Endodermal cell (in vitro differentiated cells): Measurements from ENCODE around the gene PTPRM. TPM values are rescaled to one million over a fixed set of nuclear protein-coding genes. Genes with fewer than 3 reads are reported as not detected.
A peak's percentile ranks its signal among the peaks of the same experiment; 100 is the strongest.

Source experiments
- DNase-seq: peaks from one replicate; pipeline ENCODE4 v3.0.0-alpha.2; 2017
- H3K27ac ChIP-seq: 2 replicates; pipeline ENCODE4 v1.5.1; 2013; ENCODE audit warnings: mild to moderate bottlenecking, low read depth, low read length, moderate library complexity
- H3K27me3 ChIP-seq: 2 replicates; pipeline ENCODE4 v1.6.1; 2013; ENCODE audit warnings: mild to moderate bottlenecking, low read length, moderate library complexity; ENCODE audit not compliant: insufficient read depth, control insufficient read depth, poor library complexity, severe bottlenecking
- H3K36me3 ChIP-seq: 2 replicates; pipeline ENCODE4 v1.7.0; 2013; ENCODE audit warnings: mild to moderate bottlenecking, low read length, moderate library complexity; ENCODE audit not compliant: control insufficient read depth, insufficient read depth
- H3K4me1 ChIP-seq: one replicate; pipeline ENCODE4 v1.7.0; 2013; ENCODE audit warnings: low read length; ENCODE audit not compliant: control insufficient read depth, insufficient read depth
- H3K4me3 ChIP-seq: 2 replicates; pipeline ENCODE4 v1.5.1; 2013; ENCODE audit warnings: mild to moderate bottlenecking, low read length, moderate library complexity
- H3K9ac ChIP-seq: 2 replicates; pipeline ENCODE4 v1.6.1; 2013; ENCODE audit warnings: mild to moderate bottlenecking, low read length, moderate library complexity; ENCODE audit not compliant: poor library complexity, severe bottlenecking; ENCODE audit errors: extremely low read depth
- H3K9me3 ChIP-seq: 2 replicates; pipeline ENCODE4 v1.6.1; 2013; ENCODE audit warnings: mild to moderate bottlenecking, low read length, moderate library complexity; ENCODE audit not compliant: control insufficient read depth
- H3K27ac Mint-ChIP-seq: 2 replicates; pipeline ENCODE4 v1.8.0; 2020; ENCODE audit warnings: mixed read lengths
- H3K27me3 Mint-ChIP-seq: 2 replicates; pipeline ENCODE4 v1.8.0; 2021; ENCODE audit warnings: mild to moderate bottlenecking, mixed read lengths; ENCODE audit not compliant: insufficient read depth
- H3K36me3 Mint-ChIP-seq: 2 replicates; pipeline ENCODE4 v1.8.0; 2020; ENCODE audit warnings: low read depth, mixed read lengths
- H3K4me1 Mint-ChIP-seq: 2 replicates; pipeline ENCODE4 v1.8.0; 2020; ENCODE audit warnings: mixed read lengths
- H3K4me3 Mint-ChIP-seq: 2 replicates; pipeline ENCODE4 v1.8.0; 2020; ENCODE audit warnings: mild to moderate bottlenecking, moderate library complexity, mixed read lengths
- H3K9me3 Mint-ChIP-seq: 2 replicates; pipeline ENCODE4 v1.8.0; 2020; ENCODE audit warnings: mild to moderate bottlenecking, mixed read lengths
- CTCF ChIP-seq: fragments of 200-600 bp; sonication (generic); conservative IDR thresholded peaks from 2 replicates; pipeline ENCODE4 v1.5.0; 2021; ENCODE audit warnings: antibody characterized with exemption, mild to moderate bottlenecking
- WGBS, 2 experiments: methylation state at CpG; one replicate each; pipeline versions ENCODE4 v1.1.5 to v1.1.7; 2013; ENCODE audit warnings: missing lambda C conversion rate in 2 of 2, mixed read lengths in 1 of 2; ENCODE audit not compliant: insufficient coverage in 1 of 2, insufficient read length in 1 of 2; 5-methylcytosine and 5-hydroxymethylcytosine counted together
- total RNA-seq, 2 donors: library from RNA; stranded (reverse); fragmentation: NEBNext Ultra II Directional in 1 of 2; extraction: Animal tissue kit (Norgen Biotek cat#: 25700) in 1 of 2; gene quantifications; 2 replicates in 1 of 2; 3 replicates in 1 of 2; pipeline ENCODE4 v1.2.1, GENCODE V29; 2021

Gene PTPRM
- total RNA-seq, 2 donors from 2014 or later = 47.2 to 57.6 TPM

- Mint-ChIP-seq H3K27me3 (no peaks in the 10 kb centered on the region), H3K4me1 (peaks cover 62% of the 10 kb centered on the region), H3K9me3 (no peaks in the 10 kb centered on the region), H3K36me3 (no peaks in the 10 kb centered on the region), H3K4me3 (no peak overlapping the region), H3K27ac (no peak overlapping the region)
- no peaks in the 10 kb centered on the region for H3K27me3 ChIP-seq
- H3K9ac ChIP-seq = no peak overlapping the region
- H3K9me3 ChIP-seq = no peaks in the 10 kb centered on the region
- H3K36me3 ChIP-seq = no peaks in the 10 kb centered on the region
- peak; percentile 76 for DNase-seq
- no peak overlapping the region for H3K4me3 ChIP-seq
- no peak overlapping the region for H3K27ac ChIP-seq
- 91 to 92% methylated on average over 5 to 6 of the region's 6 CpGs for WGBS, 2 experiments
- TF ChIP-seq CTCF = peak; percentile 67
- peaks cover 22% of the 10 kb centered on the region for H3K4me1 ChIP-seq
Measured at GRCh38 chr18:7601246-7601615, 34.1 kb downstream of the PTPRM start.

GRCh38 chr18:7601936-7602335 is 34.8 kb downstream of the PTPRM start:
- Histone ChIP-seq H3K9ac (no peak overlapping the region), H3K4me1 (peaks cover 29% of the 10 kb centered on the region), H3K27ac (no peak overlapping the region), H3K9me3 (no peaks in the 10 kb centered on the region), H3K36me3 (no peaks in the 10 kb centered on the region), H3K4me3 (no peak overlapping the region), H3K27me3 (no peaks in the 10 kb centered on the region)
- Mint-ChIP-seq H3K27me3 (no peaks in the 10 kb centered on the region), H3K36me3 (no peaks in the 10 kb centered on the region), H3K27ac (peak overlapping the region; percentile 8), H3K4me3 (no peak overlapping the region), H3K9me3 (no peaks in the 10 kb centered on the region), H3K4me1 (peaks cover 69% of the 10 kb centered on the region)
- no peak for TF ChIP-seq CTCF
- WGBS, 2 experiments = 85 to 87% methylated on average over 3 of the region's 3 CpGs
- DNase-seq = no peak

DNA sequence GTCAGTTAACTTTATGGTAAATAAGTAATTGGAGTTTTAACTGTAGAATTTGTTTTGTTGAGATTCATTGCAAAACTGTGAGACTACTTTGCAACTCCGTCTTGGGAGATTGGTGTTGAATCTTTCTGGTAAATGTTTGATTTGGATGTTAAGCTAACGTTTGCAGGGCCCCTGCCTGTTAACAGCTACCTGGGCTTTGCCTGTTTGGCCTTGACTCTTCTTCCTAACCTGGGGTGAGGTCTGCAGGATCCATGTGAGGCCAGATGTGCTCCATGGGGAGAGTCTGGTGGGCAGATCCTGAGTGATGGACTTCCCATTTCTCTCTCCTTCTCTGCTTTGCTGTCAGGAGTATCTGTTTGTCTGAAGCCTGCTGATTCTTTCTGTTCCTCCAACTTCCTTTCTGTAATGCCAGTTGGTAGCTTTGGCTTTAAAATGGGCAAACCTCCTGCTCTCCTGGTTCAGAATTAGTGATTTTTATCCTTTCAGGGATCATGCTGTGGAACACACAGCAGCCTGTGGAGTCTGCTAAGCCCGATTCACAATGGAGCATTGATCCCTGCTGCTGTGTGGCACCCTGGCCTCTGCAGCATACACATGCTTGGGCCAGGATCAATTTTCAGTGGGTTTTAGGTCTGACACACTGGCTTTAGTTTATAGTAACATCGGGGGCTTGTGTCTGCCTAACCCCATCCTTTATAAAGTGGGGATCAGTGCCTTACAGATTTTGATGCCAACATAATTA is 36.3 kb downstream of the PTPRM start:
- Mint-ChIP-seq H3K9me3 (no peaks in the 10 kb centered on the region), H3K4me3 (no peak overlapping the region), H3K27ac (peak overlapping the region; percentile 43), H3K27me3 (no peaks in the 10 kb centered on the region), H3K4me1 (peaks cover 79% of the 10 kb centered on the region), H3K36me3 (no peaks in the 10 kb centered on the region)
- Histone ChIP-seq H3K36me3 (no peaks in the 10 kb centered on the region), H3K4me1 (peaks cover 30% of the 10 kb centered on the region), H3K27me3 (no peaks in the 10 kb centered on the region), H3K4me3 (no peak overlapping the region), H3K9ac (no peak overlapping the region), H3K9me3 (no peaks in the 10 kb centered on the region), H3K27ac (no peak overlapping the region)
- TF ChIP-seq CTCF = no peak
- DNase-seq = no peak
- WGBS, 2 experiments = 49 to 89% methylated on average over 2 to 4 of the region's 4 CpGs
